Bronchial epithelial cell (primary cell): Measurements from ENCODE around the gene CDC42EP2. TPM values are rescaled to one million over a fixed set of nuclear protein-coding genes. Genes with fewer than 3 reads are reported as not detected.
A peak's percentile ranks its signal among the peaks of the same experiment; 100 is the strongest.

ENCODE experiments used
- DNase-seq: peaks from one replicate; pipeline ENCODE4 v3.0.0-alpha.2; 2010; ENCODE audit warnings: low read depth
- FAIRE-seq: peaks from 2 replicates; lab custom pipeline; 2011; peaks lifted over from hg19 to GRCh38; lab: Jason Lieb, UNC
- H3K27me3 ChIP-seq: 2 replicates; pipeline ENCODE4 v1.5.1; 2011; ENCODE audit warnings: low read length; ENCODE audit not compliant: control insufficient read depth, insufficient read depth
- H3K36me3 ChIP-seq: 2 replicates; pipeline ENCODE4 v1.5.1; 2011; ENCODE audit warnings: low read length; ENCODE audit not compliant: control insufficient read depth, insufficient read depth
- H3K4me3 ChIP-seq: 2 replicates; pipeline ENCODE4 v1.5.1; 2011; ENCODE audit warnings: mild to moderate bottlenecking, low read depth, low read length, control low read depth
- total RNA-seq: library from RNA; depleted of rRNA; stranded (reverse); fragments of >200 nt; gene quantifications from 2 replicates; pipeline ENCODE4 v1.2.1, GENCODE V29; 2014
- TF ChIP-seq, protein P1 (sequence below): IDR thresholded peaks from 2 replicates; pipeline ENCODE4 v1.5.1; 2011; ENCODE audit warnings: mild to moderate bottlenecking, moderate library complexity, low read length, control low read depth, inconsistent platforms; ENCODE audit not compliant: insufficient read depth, severe bottlenecking

CDC42EP2 gene, protein sequence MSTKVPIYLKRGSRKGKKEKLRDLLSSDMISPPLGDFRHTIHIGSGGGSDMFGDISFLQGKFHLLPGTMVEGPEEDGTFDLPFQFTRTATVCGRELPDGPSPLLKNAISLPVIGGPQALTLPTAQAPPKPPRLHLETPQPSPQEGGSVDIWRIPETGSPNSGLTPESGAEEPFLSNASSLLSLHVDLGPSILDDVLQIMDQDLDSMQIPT
- total RNA-seq = 1.9 and 2.4 TPM in 2 replicates

DNA sequence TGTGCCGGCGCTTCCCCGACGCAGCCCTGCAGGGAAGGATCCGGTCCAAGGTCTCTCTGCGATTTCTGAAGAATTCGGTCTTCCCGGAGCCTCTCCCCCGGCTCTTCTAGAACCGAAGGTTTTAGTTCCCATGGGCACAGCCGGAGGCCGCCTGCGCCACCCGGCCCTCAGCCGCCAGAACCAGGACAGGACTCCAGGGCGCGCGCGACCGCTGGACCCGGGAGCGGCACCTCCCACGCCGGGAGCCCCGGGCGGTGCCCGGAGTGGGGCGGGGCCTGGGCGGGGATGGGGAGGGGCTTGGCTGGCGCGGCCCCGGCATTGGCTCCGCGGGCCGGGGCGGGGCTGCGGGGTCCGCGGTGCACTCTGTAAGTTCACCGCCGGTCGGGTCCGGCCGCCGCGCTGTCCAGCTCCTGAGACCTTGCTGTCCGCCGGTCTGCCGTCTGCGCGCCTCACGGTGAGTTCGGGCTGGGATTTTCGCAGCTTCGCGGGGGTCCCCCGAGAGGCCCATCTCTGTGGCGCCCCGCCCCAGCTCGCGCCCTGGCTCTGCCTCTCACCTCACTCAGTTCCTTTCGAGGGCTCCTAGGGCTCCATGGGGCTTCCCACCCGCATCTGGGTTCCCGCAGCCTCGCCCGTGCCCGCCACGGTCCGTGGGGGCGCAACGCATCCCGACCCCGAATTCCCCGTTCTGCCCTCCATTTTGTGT, at the start of gene CDC42EP2:
CDC42EP2 (plus strand) TSS at position 366 of the 703 bp plus-strand sequence. CDS start 6,033 bp downstream, outside the sequence.
- peak within 1 kb of the TSS; percentile 84 for H3K4me3 ChIP-seq
- no peaks in the 10 kb centered on the region for H3K36me3 ChIP-seq
- DNase-seq = peak; percentile 44
- no peaks in the 10 kb centered on the region for H3K27me3 ChIP-seq
- FAIRE-seq = no peak
- TF ChIP-seq, protein P1, sequence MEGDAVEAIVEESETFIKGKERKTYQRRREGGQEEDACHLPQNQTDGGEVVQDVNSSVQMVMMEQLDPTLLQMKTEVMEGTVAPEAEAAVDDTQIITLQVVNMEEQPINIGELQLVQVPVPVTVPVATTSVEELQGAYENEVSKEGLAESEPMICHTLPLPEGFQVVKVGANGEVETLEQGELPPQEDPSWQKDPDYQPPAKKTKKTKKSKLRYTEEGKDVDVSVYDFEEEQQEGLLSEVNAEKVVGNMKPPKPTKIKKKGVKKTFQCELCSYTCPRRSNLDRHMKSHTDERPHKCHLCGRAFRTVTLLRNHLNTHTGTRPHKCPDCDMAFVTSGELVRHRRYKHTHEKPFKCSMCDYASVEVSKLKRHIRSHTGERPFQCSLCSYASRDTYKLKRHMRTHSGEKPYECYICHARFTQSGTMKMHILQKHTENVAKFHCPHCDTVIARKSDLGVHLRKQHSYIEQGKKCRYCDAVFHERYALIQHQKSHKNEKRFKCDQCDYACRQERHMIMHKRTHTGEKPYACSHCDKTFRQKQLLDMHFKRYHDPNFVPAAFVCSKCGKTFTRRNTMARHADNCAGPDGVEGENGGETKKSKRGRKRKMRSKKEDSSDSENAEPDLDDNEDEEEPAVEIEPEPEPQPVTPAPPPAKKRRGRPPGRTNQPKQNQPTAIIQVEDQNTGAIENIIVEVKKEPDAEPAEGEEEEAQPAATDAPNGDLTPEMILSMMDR = no peak

DNA sequence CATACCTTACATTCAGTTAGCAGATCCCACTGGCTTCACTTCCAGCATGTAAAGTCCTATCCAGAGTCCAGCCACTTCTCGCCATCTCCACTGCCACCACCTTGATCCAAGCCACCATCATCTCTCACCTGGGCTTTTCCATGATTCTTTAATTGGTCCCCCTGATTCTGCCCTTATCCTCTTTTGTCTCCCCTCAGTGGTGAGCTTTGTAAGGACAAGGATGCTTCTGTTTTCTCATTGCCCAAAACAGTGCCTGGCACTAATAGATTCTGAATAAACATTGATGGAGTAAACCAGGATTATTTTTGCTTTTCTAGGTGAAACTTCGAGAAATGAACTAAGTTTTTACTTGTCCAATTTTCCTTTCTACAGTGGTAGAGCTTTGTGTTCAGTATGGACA, 48.5 kb upstream of the CDC42EP2 start:
- Histone ChIP-seq H3K4me3 (no peak overlapping the region), H3K27me3 (no peaks in the 10 kb centered on the region), H3K36me3 (peaks cover 1% of the 10 kb centered on the region)
- TF ChIP-seq, protein P1 = peak; percentile 48
- FAIRE-seq (no peak), DNase-seq (peak; percentile 20)

DNA sequence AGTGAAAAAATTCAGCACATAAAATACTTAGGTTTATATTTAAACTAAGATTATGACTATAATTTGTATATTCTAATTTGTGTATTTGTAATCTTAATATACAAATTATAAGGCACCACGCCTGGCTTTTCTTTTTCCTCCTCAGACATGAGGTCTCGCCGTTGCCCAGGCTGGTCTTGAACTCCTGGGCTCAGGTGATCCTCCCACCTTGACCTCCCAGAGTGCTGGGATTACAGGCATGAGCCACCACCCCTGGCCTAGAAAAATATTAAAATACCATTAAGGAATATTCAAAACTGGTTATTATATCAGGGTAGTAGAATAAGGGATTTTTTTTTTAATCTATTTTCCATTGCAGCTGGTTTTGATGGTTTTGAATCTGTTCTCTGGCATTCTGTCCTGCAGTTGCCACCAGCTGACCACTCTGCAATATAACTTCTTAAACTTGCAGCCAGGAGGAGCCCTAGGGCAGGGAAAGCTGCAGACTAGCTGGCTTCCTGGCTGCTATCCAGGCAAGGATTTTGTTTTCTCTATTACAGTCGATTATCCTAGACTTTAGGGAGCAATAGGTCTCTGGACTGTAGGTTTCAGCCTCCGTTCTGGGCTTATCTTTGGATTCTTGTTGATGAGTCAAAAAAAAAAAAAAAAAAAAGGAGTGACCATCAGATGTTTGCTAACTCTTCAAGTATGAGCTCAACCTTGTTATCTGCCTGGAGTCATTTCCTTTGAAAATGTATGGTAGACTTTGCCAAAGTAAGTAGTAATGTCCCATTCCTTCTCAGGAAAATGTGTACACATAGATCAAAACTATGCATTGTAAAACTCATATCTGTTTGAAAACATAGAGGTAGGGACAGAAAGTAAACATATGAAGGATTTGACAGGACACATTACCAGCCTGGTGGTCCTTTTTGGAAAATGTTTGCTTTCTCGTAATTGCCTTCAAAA, 39.7 kb upstream of the CDC42EP2 start:
- H3K27me3 ChIP-seq = no peaks in the 10 kb centered on the region
- peaks cover 1% of the 10 kb centered on the region for H3K36me3 ChIP-seq
- TF ChIP-seq, protein P1 = peak; percentile 73
- peak; percentile 86 for DNase-seq
- FAIRE-seq = no peak
- no peak overlapping the region for H3K4me3 ChIP-seq

- Histone ChIP-seq H3K36me3 (peaks cover 1% of the 10 kb centered on the region), H3K27me3 (no peaks in the 10 kb centered on the region), H3K4me3 (no peak overlapping the region)
- FAIRE-seq (no peak), DNase-seq (no peak)
- TF ChIP-seq, protein P1 = no peak
Observed at GRCh38 chr11:65275906-65276305, 38.8 kb upstream of the CDC42EP2 start.

DNA sequence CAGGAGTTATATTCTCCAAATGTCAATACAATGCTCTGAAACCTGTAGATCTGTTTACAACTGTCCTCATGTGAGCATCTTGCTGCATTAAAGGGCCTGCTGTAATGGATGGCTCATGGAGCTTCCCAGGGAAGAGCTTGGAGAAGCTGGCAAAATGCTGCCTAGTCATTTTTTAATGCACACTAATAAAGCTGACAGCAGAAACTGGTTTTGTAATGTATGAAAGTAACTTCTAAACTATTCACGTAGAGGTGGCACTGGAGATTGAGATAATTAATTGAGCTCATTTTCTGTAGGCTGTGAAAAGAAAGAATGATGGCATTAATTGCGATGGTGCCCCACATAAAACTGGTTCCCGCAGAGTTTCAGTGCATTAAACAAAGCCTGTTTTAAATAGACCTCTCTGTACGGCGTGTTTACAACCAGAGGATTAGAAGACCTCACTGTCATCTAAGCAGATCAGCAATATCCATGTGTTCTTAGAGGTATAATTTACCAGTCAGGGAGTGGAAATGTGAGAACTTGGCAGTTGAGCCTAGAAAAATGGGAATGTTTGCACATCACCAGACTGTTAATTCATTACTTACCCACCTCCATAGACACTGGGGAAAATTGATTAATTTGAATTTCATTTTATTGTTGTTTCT, 36.9 kb upstream of the CDC42EP2 start:
- H3K36me3 ChIP-seq = peaks cover 5% of the 10 kb centered on the region
- no peak for DNase-seq
- no peaks in the 10 kb centered on the region for H3K27me3 ChIP-seq
- FAIRE-seq = no peak
- no peak overlapping the region for H3K4me3 ChIP-seq
- TF ChIP-seq, protein P1 = no peak
